ENCODE results near the gene CALML6.
A peak's percentile ranks its signal among the peaks of the same experiment; 100 is the strongest.

The CALML6 gene

GRCh38 chr1:1959840-1960479 is 44.9 kb downstream of the CALML6 start:
- peak; percentile 87 for DNase-seq (ENCODE audit: low spot score)

GRCh38 chr1:1960480-1961196 is 45.6 kb downstream of the CALML6 start:
- no peak for TF ChIP-seq CTCF (IDR thresholded peaks at IDR 0.05; ENCODE audit: extremely low read depth, missing control alignments)
- DNase-seq (ENCODE audit: low spot score) = no peak

More at GRCh38 chr1:1959840-1960479, 44.9 kb downstream of the CALML6 start:
- TF ChIP-seq CTCF (IDR thresholded peaks at IDR 0.05; ENCODE audit: extremely low read depth, missing control alignments) = peak; percentile 71

GRCh38 chr1:1962752-1963151 is 47.7 kb downstream of the CALML6 start:
- no peak for DNase-seq (ENCODE audit: low spot score)

GRCh38 chr1:1963570-1963969 is 48.5 kb downstream of the CALML6 start:
- no peak for DNase-seq (ENCODE audit: low spot score)
- TF ChIP-seq CTCF (IDR thresholded peaks at IDR 0.05; ENCODE audit: extremely low read depth, missing control alignments) = no peak

More at GRCh38 chr1:1962752-1963151, 47.7 kb downstream of the CALML6 start:
- TF ChIP-seq CTCF (IDR thresholded peaks at IDR 0.05; ENCODE audit: extremely low read depth, missing control alignments) = no peak

- TF ChIP-seq CTCF (IDR thresholded peaks at IDR 0.05; ENCODE audit: extremely low read depth, missing control alignments) = no peak
- no peak for DNase-seq (ENCODE audit: low spot score)
Observed at GRCh38 chr1:1964811-1965210, 49.8 kb downstream of the CALML6 start.

- no peak for TF ChIP-seq CTCF (IDR thresholded peaks at IDR 0.05; ENCODE audit: extremely low read depth, missing control alignments)
- no peak for DNase-seq (ENCODE audit: low spot score)
Observed at GRCh38 chr1:1965546-1965945, 50.5 kb downstream of the CALML6 start.

GRCh38 chr1:1966071-1966740 is 51.1 kb downstream of the CALML6 start:
- no peak for TF ChIP-seq CTCF (IDR thresholded peaks at IDR 0.05; ENCODE audit: extremely low read depth, missing control alignments)
- no peak for DNase-seq (ENCODE audit: low spot score)

All from GM20000 (cell line).